Measurements from ENCODE around the gene PNMA8A. TPM values are rescaled to one million over a fixed set of nuclear protein-coding genes. Genes with fewer than 3 reads are reported as not detected.

Gene PNMA8A
- 5.6 TPM for polyA plus RNA-seq (2013)

- DNase-seq = peak in 2 of 3 donors; percentile 66 to 72
- POLR2A ChIA-PET = no interaction called here
- Histone ChIP-seq H3K9me3 (ENCODE audit: control extremely low read depth in 1 of 5, control insufficient read depth in 4 of 5, insufficient read depth in 2 of 5, low read depth in 1 of 5, low read length in 4 of 5) (peaks cover 0 to 2% (median 0%) of the 10 kb centered on the region in 5 experiments), H3K27me3 (replicated peaks in 2 of 5; ENCODE audit: control insufficient read depth in 4 of 5, insufficient read depth in 5 of 5, low read length in 4 of 5) (peaks cover 0 to 67% (median 25%) of the 10 kb centered on the region in 5 experiments), H3K36me3 (ENCODE audit: control insufficient read depth in 4 of 4, insufficient read depth in 4 of 4, low read length in 3 of 4) (no peaks in the 10 kb centered on the region), H3K4me3 (ENCODE audit: control insufficient read depth in 1 of 7, extremely low read depth in 1 of 7, insufficient read depth in 4 of 7, low read depth in 2 of 7, low read length in 6 of 7) (peak within 1 kb of the TSS in 4 of 7 experiments; percentile 30 to 39 (median 35)), H3K27ac (ENCODE audit: insufficient read depth in 1 of 2, low read depth in 1 of 2, low read length in 2 of 2, poor library complexity in 1 of 2, severe bottlenecking in 2 of 2) (no peak within 1 kb of the TSS), H3K4me1 (ENCODE audit: control extremely low read depth in 1 of 4, control insufficient read depth in 4 of 4, insufficient read depth in 4 of 4, low read length in 3 of 4) (peaks cover 0 to 13% (median 7%) of the 10 kb centered on the region in 4 experiments)
- 5% methylated on average over 42 of the region's 57 CpGs for WGBS (ENCODE audit: insufficient coverage)
- CTCF ChIA-PET = interaction anchor here (1.1 to 2.2 kb wide), 3 partner anchors 12 to 76 kb away, joined by 3 to 8 read pairs (median 3); no protein-coding TSS in a partner anchor
These were observed at the start of gene PNMA8A for GRCh38 chr19:46471116-46471733. Gene PNMA8A, minus strand, starts transcription at chr19:46471563. Its CDS starts 528 bp downstream, at chr19:46471035.

GRCh38 chr19:46520616-46521015 lies 49.3 kb upstream of the PNMA8A start:
- POLR2A ChIA-PET = interaction anchor here (0.6 kb wide), 1 partner anchor 247 kb away, joined by 3 read pairs; no protein-coding TSS in a partner anchor

GRCh38 chr19:46517471-46517870 lies 46.1 kb upstream of the PNMA8A start:
- no peak for DNase-seq
- ChIA-PET POLR2A (interaction anchor here (0.6 kb wide), 1 partner anchor 18 kb away, joined by 3 read pairs; no protein-coding TSS in a partner anchor), CTCF (interaction anchor here (0.8 to 3.5 kb wide), 7 partner anchors 11 to 181 kb away, joined by 3 to 19 read pairs (median 3); no protein-coding TSS in a partner anchor)
- no peaks in the 10 kb centered on the region for H3K36me3 ChIP-seq (ENCODE audit: control insufficient read depth in 4 of 4, insufficient read depth in 4 of 4, low read length in 3 of 4)
- WGBS (ENCODE audit: insufficient coverage) = 100% methylated on average over 4 of the region's 6 CpGs
- no peak overlapping the region for H3K27ac ChIP-seq (ENCODE audit: insufficient read depth in 1 of 2, low read depth in 1 of 2, low read length in 2 of 2, poor library complexity in 1 of 2, severe bottlenecking in 2 of 2)
- peaks cover 0 to 18% (median 0%) of the 10 kb centered on the region in 5 experiments for H3K27me3 ChIP-seq (replicated peaks in 2 of 5; ENCODE audit: control insufficient read depth in 4 of 5, insufficient read depth in 5 of 5, low read length in 4 of 5)
- no peak overlapping the region for H3K4me3 ChIP-seq (ENCODE audit: control insufficient read depth in 1 of 7, extremely low read depth in 1 of 7, insufficient read depth in 4 of 7, low read depth in 2 of 7, low read length in 6 of 7)
- H3K9me3 ChIP-seq (ENCODE audit: control extremely low read depth in 1 of 5, control insufficient read depth in 4 of 5, insufficient read depth in 2 of 5, low read depth in 1 of 5, low read length in 4 of 5) = no peaks in the 10 kb centered on the region
- H3K4me1 ChIP-seq (ENCODE audit: control extremely low read depth in 1 of 4, control insufficient read depth in 4 of 4, insufficient read depth in 4 of 4, low read length in 3 of 4) = peaks cover 1 to 15% (median 9%) of the 10 kb centered on the region in 4 experiments

More at GRCh38 chr19:46520616-46521015, 49.3 kb upstream of the PNMA8A start:
- CTCF ChIA-PET = interaction anchor here (0.7 to 1.6 kb wide), 4 partner anchors 8 to 117 kb away, joined by 3 to 5 read pairs (median 3); no protein-coding TSS in a partner anchor
- H3K4me3 ChIP-seq (ENCODE audit: control insufficient read depth in 1 of 7, extremely low read depth in 1 of 7, insufficient read depth in 4 of 7, low read depth in 2 of 7, low read length in 6 of 7) = no peak overlapping the region
- H3K36me3 ChIP-seq (ENCODE audit: control insufficient read depth in 4 of 4, insufficient read depth in 4 of 4, low read length in 3 of 4) = no peaks in the 10 kb centered on the region
- peaks cover 0 to 6% (median 0%) of the 10 kb centered on the region in 5 experiments for H3K9me3 ChIP-seq (ENCODE audit: control extremely low read depth in 1 of 5, control insufficient read depth in 4 of 5, insufficient read depth in 2 of 5, low read depth in 1 of 5, low read length in 4 of 5)
- H3K27ac ChIP-seq (ENCODE audit: insufficient read depth in 1 of 2, low read depth in 1 of 2, low read length in 2 of 2, poor library complexity in 1 of 2, severe bottlenecking in 2 of 2) = no peak overlapping the region
- peaks cover 1 to 25% (median 9%) of the 10 kb centered on the region in 4 experiments for H3K4me1 ChIP-seq (ENCODE audit: control extremely low read depth in 1 of 4, control insufficient read depth in 4 of 4, insufficient read depth in 4 of 4, low read length in 3 of 4)
- 50% methylated on average over 1 of the region's 6 CpGs for WGBS (ENCODE audit: insufficient coverage)
- no peaks in the 10 kb centered on the region for H3K27me3 ChIP-seq (replicated peaks in 2 of 5; ENCODE audit: control insufficient read depth in 4 of 5, insufficient read depth in 5 of 5, low read length in 4 of 5)
- DNase-seq = no peak

- ChIA-PET CTCF (interaction anchor here (0.7 to 3.5 kb wide), 10 partner anchors 11 to 122 kb away, joined by 3 to 19 read pairs (median 3); no protein-coding TSS in a partner anchor), POLR2A (interaction anchor here (0.6 kb wide), 2 partner anchors 17 to 26 kb away, joined by 4 read pairs; no protein-coding TSS in a partner anchor)
- no peaks in the 10 kb centered on the region for H3K36me3 ChIP-seq (ENCODE audit: control insufficient read depth in 4 of 4, insufficient read depth in 4 of 4, low read length in 3 of 4)
- peaks cover 0 to 5% (median 0%) of the 10 kb centered on the region in 5 experiments for H3K9me3 ChIP-seq (ENCODE audit: control extremely low read depth in 1 of 5, control insufficient read depth in 4 of 5, insufficient read depth in 2 of 5, low read depth in 1 of 5, low read length in 4 of 5)
- no peak overlapping the region for H3K4me3 ChIP-seq (ENCODE audit: control insufficient read depth in 1 of 7, extremely low read depth in 1 of 7, insufficient read depth in 4 of 7, low read depth in 2 of 7, low read length in 6 of 7)
- H3K27ac ChIP-seq (ENCODE audit: insufficient read depth in 1 of 2, low read depth in 1 of 2, low read length in 2 of 2, poor library complexity in 1 of 2, severe bottlenecking in 2 of 2) = no peak overlapping the region
- WGBS (ENCODE audit: insufficient coverage) = 0% methylated on average over 2 of the region's 6 CpGs
- DNase-seq = peak; percentile 58 to 78 (median 71)
- H3K27me3 ChIP-seq (replicated peaks in 2 of 5; ENCODE audit: control insufficient read depth in 4 of 5, insufficient read depth in 5 of 5, low read length in 4 of 5) = peaks cover 0 to 21% (median 0%) of the 10 kb centered on the region in 5 experiments
- peaks cover 1 to 15% (median 9%) of the 10 kb centered on the region in 4 experiments for H3K4me1 ChIP-seq (ENCODE audit: control extremely low read depth in 1 of 4, control insufficient read depth in 4 of 4, insufficient read depth in 4 of 4, low read length in 3 of 4)
These were observed 44.6 kb upstream of the PNMA8A start for GRCh38 chr19:46515879-46516350.

- peaks cover 0 to 5% (median 0%) of the 10 kb centered on the region in 5 experiments for H3K9me3 ChIP-seq (ENCODE audit: control extremely low read depth in 1 of 5, control insufficient read depth in 4 of 5, insufficient read depth in 2 of 5, low read depth in 1 of 5, low read length in 4 of 5)
- POLR2A ChIA-PET = no interaction called here
- H3K27ac ChIP-seq (ENCODE audit: insufficient read depth in 1 of 2, low read depth in 1 of 2, low read length in 2 of 2, poor library complexity in 1 of 2, severe bottlenecking in 2 of 2) = no peak overlapping the region
- peaks cover 0 to 9% (median 6%) of the 10 kb centered on the region in 4 experiments for H3K4me1 ChIP-seq (ENCODE audit: control extremely low read depth in 1 of 4, control insufficient read depth in 4 of 4, insufficient read depth in 4 of 4, low read length in 3 of 4)
- H3K4me3 ChIP-seq (ENCODE audit: control insufficient read depth in 1 of 7, extremely low read depth in 1 of 7, insufficient read depth in 4 of 7, low read depth in 2 of 7, low read length in 6 of 7) = no peak overlapping the region
- WGBS (ENCODE audit: insufficient coverage) = 68% methylated on average over 2 of the region's 3 CpGs
- peaks cover 0 to 21% (median 0%) of the 10 kb centered on the region in 5 experiments for H3K27me3 ChIP-seq (replicated peaks in 2 of 5; ENCODE audit: control insufficient read depth in 4 of 5, insufficient read depth in 5 of 5, low read length in 4 of 5)
- CTCF ChIA-PET = interaction anchor here (1.1 to 3.5 kb wide), 5 partner anchors 13 to 119 kb away, joined by 3 to 19 read pairs (median 3); no protein-coding TSS in a partner anchor
- no peak for DNase-seq
- H3K36me3 ChIP-seq (ENCODE audit: control insufficient read depth in 4 of 4, insufficient read depth in 4 of 4, low read length in 3 of 4) = no peaks in the 10 kb centered on the region
These were observed 43.9 kb upstream of the PNMA8A start for GRCh38 chr19:46515290-46515609.

GRCh38 chr19:46514589-46515289 lies 43.4 kb upstream of the PNMA8A start:
- H3K27ac ChIP-seq (ENCODE audit: insufficient read depth in 1 of 2, low read depth in 1 of 2, low read length in 2 of 2, poor library complexity in 1 of 2, severe bottlenecking in 2 of 2) = no peak overlapping the region
- H3K9me3 ChIP-seq (ENCODE audit: control extremely low read depth in 1 of 5, control insufficient read depth in 4 of 5, insufficient read depth in 2 of 5, low read depth in 1 of 5, low read length in 4 of 5) = peaks cover 0 to 5% (median 0%) of the 10 kb centered on the region in 5 experiments

More at GRCh38 chr19:46514589-46515289, 43.4 kb upstream of the PNMA8A start:
- no peak for DNase-seq
- POLR2A ChIA-PET = no interaction called here
- Histone ChIP-seq H3K4me3 (ENCODE audit: control insufficient read depth in 1 of 7, extremely low read depth in 1 of 7, insufficient read depth in 4 of 7, low read depth in 2 of 7, low read length in 6 of 7) (no peak overlapping the region), H3K36me3 (ENCODE audit: control insufficient read depth in 4 of 4, insufficient read depth in 4 of 4, low read length in 3 of 4) (no peaks in the 10 kb centered on the region), H3K27me3 (replicated peaks in 2 of 5; ENCODE audit: control insufficient read depth in 4 of 5, insufficient read depth in 5 of 5, low read length in 4 of 5) (peaks cover 0 to 21% (median 0%) of the 10 kb centered on the region in 5 experiments), H3K4me1 (ENCODE audit: control extremely low read depth in 1 of 4, control insufficient read depth in 4 of 4, insufficient read depth in 4 of 4, low read length in 3 of 4) (peaks cover 0 to 5% (median 2%) of the 10 kb centered on the region in 4 experiments)
- 95% methylated on average over 10 of the region's 13 CpGs for WGBS (ENCODE audit: insufficient coverage)
- CTCF ChIA-PET = interaction anchor here (0.7 to 1.7 kb wide), 11 partner anchors 8 to 168 kb away, joined by 3 to 8 read pairs (median 4); partner anchors contain the start of gene PPP5C

Measured in common myeloid progenitor, CD34-positive (primary cell).